HG02981 (cell line): ENCODE results near the gene HPCAL1.

ENCODE experiments used
- ATAC-seq: cut with Tn5 transposase; IDR thresholded peaks from one replicate; pipeline ENCODE4 v1.9.1; 2021; ENCODE audit warnings: mild to moderate bottlenecking, moderate library complexity; ENCODE audit not compliant: unreplicated experiment

HPCAL1 gene

GRCh38 chr2:10321622-10322021 is 18.9 kb downstream of the HPCAL1 start:
- ATAC-seq, result no peak

- no peak for ATAC-seq
Observed at GRCh38 chr2:10322481-10322880, 19.8 kb downstream of the HPCAL1 start.

- ATAC-seq, result no peak
Observed at GRCh38 chr2:10322973-10323372, 20.3 kb downstream of the HPCAL1 start.

GRCh38 chr2:10323535-10323934 is 20.8 kb downstream of the HPCAL1 start:
- no peak for ATAC-seq

- no peak for ATAC-seq
Observed at GRCh38 chr2:10324095-10324832, 21.6 kb downstream of the HPCAL1 start.

GRCh38 chr2:10325278-10326145 is 22.8 kb downstream of the HPCAL1 start:
- no peak for ATAC-seq

- no peak for ATAC-seq
Observed at GRCh38 chr2:10326151-10326616, 23.5 kb downstream of the HPCAL1 start.

- ATAC-seq, result no peak
Observed at GRCh38 chr2:10326707-10327594, 24.2 kb downstream of the HPCAL1 start.

GRCh38 chr2:10327896-10328669 is 25.4 kb downstream of the HPCAL1 start:
- no peak for ATAC-seq

- ATAC-seq, result no peak
Observed at GRCh38 chr2:10328670-10329579, 26.2 kb downstream of the HPCAL1 start.

GRCh38 chr2:10329580-10329879 is 26.8 kb downstream of the HPCAL1 start:
- ATAC-seq, result no peak

- ATAC-seq, result no peak
Observed at GRCh38 chr2:10329880-10330699, 27.4 kb downstream of the HPCAL1 start.

GRCh38 chr2:10330700-10331026 is 28.0 kb downstream of the HPCAL1 start:
- ATAC-seq, result no peak

GRCh38 chr2:10331027-10331701 is 28.5 kb downstream of the HPCAL1 start:
- ATAC-seq, result peak; percentile 53

GRCh38 chr2:10331702-10332401 is 29.1 kb downstream of the HPCAL1 start:
- peak; percentile 44 for ATAC-seq

- ATAC-seq, result no peak
Observed at GRCh38 chr2:10332402-10333246, 29.9 kb downstream of the HPCAL1 start.

- no peak for ATAC-seq
Observed at GRCh38 chr2:10333247-10333613, 30.5 kb downstream of the HPCAL1 start.
